ENCODE data around the gene KIF25. TPM values are rescaled to one million over a fixed set of nuclear protein-coding genes. Genes with fewer than 3 reads are reported as not detected.

KIF25 gene
- total and polyA plus RNA-seq, 8 donors, result 0.31 to 0.37 (median 0.33) TPM; not detected in 5

DNA sequence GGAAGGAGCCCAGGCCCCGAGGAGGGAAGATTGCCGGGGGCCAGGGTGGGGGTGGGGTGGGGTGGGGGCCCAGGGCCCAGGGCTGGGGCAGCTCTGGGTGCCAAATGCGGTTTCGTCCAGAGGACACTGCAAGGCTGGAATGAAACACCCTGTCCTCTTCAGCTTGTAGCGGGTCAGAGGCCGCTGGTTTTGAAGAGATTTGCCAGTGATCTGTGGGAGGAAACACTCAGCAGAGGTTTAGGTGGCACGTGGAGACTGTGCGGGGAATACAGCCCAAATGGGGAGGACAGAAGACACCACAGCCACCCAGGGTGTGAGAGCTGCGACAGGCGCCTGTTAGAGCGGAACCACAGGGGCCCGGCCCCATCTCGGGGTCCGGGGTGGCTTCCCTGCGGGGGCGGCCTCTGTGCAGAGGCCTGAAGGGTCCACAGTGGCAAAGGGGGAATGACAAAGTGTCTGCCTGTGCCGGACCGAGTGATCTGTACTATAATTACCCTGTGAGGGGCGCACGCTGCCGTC, 52.3 kb downstream of the KIF25 start:
- 80 to 93% (median 88%) methylated on average over 2 to 21 of the region's 21 CpGs for WGBS, 5 donors
- no peak overlapping the region for H3K27ac ChIP-seq
- H3K9me3 ChIP-seq, result no peaks in the 10 kb centered on the region
- H3K27me3 ChIP-seq, result no peaks in the 10 kb centered on the region
- TF ChIP-seq, protein P1, sequence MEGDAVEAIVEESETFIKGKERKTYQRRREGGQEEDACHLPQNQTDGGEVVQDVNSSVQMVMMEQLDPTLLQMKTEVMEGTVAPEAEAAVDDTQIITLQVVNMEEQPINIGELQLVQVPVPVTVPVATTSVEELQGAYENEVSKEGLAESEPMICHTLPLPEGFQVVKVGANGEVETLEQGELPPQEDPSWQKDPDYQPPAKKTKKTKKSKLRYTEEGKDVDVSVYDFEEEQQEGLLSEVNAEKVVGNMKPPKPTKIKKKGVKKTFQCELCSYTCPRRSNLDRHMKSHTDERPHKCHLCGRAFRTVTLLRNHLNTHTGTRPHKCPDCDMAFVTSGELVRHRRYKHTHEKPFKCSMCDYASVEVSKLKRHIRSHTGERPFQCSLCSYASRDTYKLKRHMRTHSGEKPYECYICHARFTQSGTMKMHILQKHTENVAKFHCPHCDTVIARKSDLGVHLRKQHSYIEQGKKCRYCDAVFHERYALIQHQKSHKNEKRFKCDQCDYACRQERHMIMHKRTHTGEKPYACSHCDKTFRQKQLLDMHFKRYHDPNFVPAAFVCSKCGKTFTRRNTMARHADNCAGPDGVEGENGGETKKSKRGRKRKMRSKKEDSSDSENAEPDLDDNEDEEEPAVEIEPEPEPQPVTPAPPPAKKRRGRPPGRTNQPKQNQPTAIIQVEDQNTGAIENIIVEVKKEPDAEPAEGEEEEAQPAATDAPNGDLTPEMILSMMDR (IDR thresholded peaks at IDR 0.05), result no peak
- no peak for TF ChIP-seq POLR2AphosphoS5 (IDR thresholded peaks at IDR 0.05)
- no peak for TF ChIP-seq EP300 (IDR thresholded peaks at IDR 0.05)
- TF ChIP-seq POLR2A (IDR thresholded peaks at IDR 0.05), result no peak
- DNase-seq, result no peak
- H3K36me3 ChIP-seq, result no peaks in the 10 kb centered on the region
- intact Hi-C loops (cut with DNase I; ENCODE audit: low total_unique reads), result no loop called here
- H3K4me3 ChIP-seq, result no peak overlapping the region
- H3K4me1 ChIP-seq, result peaks cover 0 to 15% (median 4%) of the 10 kb centered on the region in 4 donors

DNA sequence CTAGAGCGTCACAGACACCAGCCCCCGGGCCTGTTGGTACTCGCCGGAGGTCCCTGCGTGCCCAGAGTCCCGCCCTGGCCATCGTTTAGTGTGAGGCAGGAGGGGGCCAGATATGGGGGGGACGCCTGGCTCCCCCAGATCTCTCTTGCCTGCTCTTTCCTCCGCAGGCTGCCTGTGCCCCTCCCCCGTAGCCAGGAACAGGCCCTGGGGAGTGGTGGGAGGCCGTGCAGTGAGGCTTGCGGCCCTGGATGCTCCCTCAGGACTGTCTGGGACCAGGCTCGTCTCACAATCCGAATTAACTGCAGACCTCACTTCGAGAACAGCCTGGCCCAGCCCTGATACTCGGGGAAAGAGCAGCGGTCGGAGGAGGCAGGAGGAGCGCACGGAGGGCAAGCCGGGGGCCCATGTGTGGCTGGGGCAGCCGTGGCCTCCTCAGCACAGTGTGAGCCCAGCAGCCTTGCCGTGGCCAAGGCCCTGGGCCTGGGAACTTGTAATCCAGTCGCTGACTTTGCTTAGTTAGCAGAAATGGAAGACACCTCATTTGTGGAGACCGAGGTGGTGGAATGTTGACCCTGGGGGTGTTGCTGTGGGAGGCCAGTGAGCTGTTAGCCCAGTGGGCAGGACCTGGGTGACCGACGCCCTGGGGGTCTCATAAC, 52.9 kb downstream of the KIF25 start:
- no peak for DNase-seq
- TF ChIP-seq EP300 (IDR thresholded peaks at IDR 0.05) (no peak), POLR2A (IDR thresholded peaks at IDR 0.05) (no peak), POLR2AphosphoS5 (IDR thresholded peaks at IDR 0.05) (no peak)
- TF ChIP-seq, protein P1 (IDR thresholded peaks at IDR 0.05), result no peak
- Histone ChIP-seq H3K9me3 (no peaks in the 10 kb centered on the region), H3K4me1 (peaks cover 0 to 20% (median 4%) of the 10 kb centered on the region in 4 donors), H3K27ac (no peak overlapping the region), H3K36me3 (no peaks in the 10 kb centered on the region), H3K4me3 (no peak overlapping the region), H3K27me3 (no peaks in the 10 kb centered on the region)
- 85 to 89% (median 87%) methylated on average over 8 to 27 of the region's 27 CpGs for WGBS, 5 donors
- intact Hi-C loops (cut with DNase I; ENCODE audit: low total_unique reads), result no loop called here

DNA sequence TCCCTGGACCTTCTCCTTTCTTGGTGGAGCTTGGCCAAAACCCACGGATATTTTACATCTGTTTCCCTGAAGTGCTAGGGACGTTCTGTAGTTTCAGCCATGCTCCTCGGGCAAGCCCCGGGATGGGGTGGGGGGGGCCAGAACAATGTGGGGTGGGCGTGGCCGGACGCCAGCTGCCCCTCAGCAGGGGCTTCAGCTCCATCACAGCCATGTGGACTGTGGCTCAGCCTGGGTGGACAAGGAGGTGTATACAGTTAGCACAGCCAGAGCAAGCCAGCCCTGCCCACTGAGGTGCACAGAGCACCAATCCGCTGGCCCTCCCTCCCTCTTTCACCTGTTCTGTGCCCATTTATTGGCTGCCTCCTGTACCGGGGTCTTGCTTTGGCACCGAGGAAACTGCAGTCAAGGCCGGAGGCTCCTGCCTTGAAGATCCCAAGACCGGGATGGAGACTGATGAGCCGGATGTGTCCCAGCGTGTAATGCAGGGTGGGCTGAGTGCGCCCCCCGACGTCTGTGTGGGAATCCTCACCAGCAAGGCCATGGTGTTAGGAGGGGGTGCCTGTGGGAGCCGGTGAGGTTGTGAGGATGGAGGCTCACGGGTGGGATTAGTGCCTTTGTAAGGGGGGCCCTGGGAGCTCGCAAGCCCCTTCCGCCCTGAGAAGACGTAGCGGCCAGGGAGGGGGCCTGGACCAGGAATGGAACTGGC, 53.6 kb downstream of the KIF25 start:
- Histone ChIP-seq H3K27ac (no peak overlapping the region), H3K9me3 (no peaks in the 10 kb centered on the region), H3K27me3 (no peaks in the 10 kb centered on the region), H3K4me1 (peaks cover 0 to 14% (median 2%) of the 10 kb centered on the region in 4 donors), H3K4me3 (no peak overlapping the region), H3K36me3 (no peaks in the 10 kb centered on the region)
- TF ChIP-seq EP300 (IDR thresholded peaks at IDR 0.05), result no peak
- TF ChIP-seq POLR2A (IDR thresholded peaks at IDR 0.05), result no peak
- TF ChIP-seq, protein P1 (IDR thresholded peaks at IDR 0.05), result no peak
- TF ChIP-seq POLR2AphosphoS5 (IDR thresholded peaks at IDR 0.05), result no peak
- intact Hi-C loops (cut with DNase I; ENCODE audit: low total_unique reads), result no loop called here
- DNase-seq, result no peak
- WGBS, 5 donors, result 71 to 75% (median 73%) methylated on average over 12 to 23 of the region's 23 CpGs

DNA sequence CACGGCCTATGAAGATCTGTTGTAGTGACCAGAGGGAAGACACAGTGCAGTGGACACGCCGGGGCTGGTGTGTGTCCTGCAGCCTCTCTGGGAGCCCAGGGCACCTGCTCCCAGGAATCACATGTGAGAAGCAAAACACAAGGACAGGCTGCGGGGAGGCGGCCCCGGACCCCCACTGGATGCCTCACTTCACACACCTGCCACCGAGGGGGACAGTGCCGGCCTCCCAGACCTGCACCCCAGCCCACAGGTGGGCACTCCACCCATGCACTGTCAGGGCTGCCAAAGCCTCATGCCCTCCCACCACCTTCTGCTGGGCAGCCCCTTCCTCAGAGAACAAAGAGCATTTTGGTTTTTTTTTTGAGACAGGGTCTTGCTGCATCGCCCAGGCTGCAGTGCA, 54.2 kb downstream of the KIF25 start:
- Histone ChIP-seq H3K27ac (no peak overlapping the region), H3K27me3 (no peaks in the 10 kb centered on the region), H3K4me3 (no peak overlapping the region), H3K9me3 (no peaks in the 10 kb centered on the region), H3K4me1 (peaks cover 0 to 10% (median 0%) of the 10 kb centered on the region in 4 donors), H3K36me3 (no peaks in the 10 kb centered on the region)
- TF ChIP-seq POLR2AphosphoS5 (IDR thresholded peaks at IDR 0.05) (no peak), POLR2A (IDR thresholded peaks at IDR 0.05) (no peak), EP300 (IDR thresholded peaks at IDR 0.05) (no peak)
- TF ChIP-seq, protein P1 (IDR thresholded peaks at IDR 0.05), result no peak
- 92 to 95% (median 93%) methylated on average over 8 to 9 of the region's 9 CpGs for WGBS, 5 donors
- intact Hi-C loops (cut with DNase I; ENCODE audit: low total_unique reads), result no loop called here
- DNase-seq, result no peak
